Activated CD8-positive, alpha-beta memory T cell treated with anti-CD3 and anti-CD28 coated beads for 48 hours (primary cell): ENCODE results near the gene TMEM8B.

Experiments used
- DNase-seq, 3 experiments: peaks; one replicate each; pipeline ENCODE4 v3.0.0-alpha.2; 2020; ENCODE audit warnings: low read depth in 2 of 3, low spot score in 2 of 3

Gene TMEM8B

DNA sequence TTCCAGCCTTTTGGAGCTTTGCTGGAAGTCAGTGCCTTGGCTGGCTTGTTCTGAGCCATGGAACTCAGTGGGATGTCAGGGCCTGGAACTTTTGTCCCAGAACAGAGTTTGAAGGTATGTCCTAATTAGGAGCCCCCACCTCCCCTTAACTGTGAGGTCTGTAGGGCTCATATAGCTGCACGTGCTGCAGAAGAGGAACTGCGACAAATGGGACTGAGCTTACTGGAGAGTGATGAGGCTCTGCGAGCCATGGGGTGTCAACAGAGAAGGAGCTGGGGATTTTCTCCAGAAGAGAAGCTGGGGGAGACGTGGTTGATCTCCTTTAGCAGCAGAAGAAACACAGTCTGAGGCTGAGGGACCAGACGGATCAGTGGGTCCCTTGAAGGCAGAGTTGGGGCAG lies 10.9 kb downstream of the TMEM8B start:
- no peak for DNase-seq

DNA sequence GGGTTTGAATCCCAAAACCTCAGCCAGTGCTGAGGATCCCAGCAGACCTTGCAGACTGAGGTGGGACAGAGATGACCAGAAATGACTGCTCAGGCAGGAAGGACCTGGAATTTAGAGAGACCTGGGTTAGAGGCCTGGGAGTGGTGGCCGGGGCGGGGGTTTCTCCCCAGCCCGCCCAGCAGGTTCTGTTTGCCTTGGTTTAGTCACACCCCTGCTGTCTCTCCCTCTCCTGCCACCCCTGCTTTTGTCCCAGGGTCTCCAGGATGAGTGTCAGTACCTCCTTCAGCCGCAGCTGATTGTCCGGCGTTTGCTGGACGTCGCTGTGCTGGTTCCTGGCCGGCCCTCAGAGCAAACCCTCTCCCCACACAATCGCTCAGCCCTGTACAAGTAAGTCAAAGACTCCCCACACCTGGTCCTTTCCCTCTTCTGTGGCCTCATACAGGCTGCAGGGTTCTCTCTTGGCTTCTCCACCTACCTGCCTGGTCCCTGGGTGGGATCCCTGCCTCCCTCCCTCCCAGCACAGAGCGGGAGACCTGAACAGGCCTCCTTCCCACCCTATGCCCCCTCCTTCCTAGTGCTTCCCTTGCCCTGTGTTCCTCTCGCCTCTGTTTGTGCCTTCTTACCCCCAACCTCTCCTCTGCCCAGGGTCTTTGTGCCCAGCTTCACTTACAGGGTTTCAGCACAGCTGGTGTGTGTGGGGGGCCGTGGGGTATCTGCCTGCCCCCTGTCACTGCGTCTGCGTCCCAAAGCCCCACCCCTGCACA lies 12.0 kb downstream of the TMEM8B start:
- DNase-seq = no peak

DNA sequence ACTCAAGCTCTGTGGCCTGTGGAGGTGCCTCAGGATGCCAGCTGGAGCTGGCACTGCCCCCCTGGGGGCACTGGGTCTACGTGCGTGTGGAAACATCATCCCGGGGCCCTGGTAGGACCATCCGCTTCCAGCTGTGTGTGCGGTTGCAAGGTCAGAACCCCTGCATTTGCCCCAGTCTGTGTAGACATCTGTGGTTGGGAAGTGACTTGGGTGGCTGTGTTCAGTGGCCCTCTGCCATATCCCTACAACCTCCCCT lies 12.5 kb downstream of the TMEM8B start:
- no peak for DNase-seq

- DNase-seq = no peak
These were observed 13.2 kb downstream of the TMEM8B start for GRCh38 chr9:35842020-35842745.

DNA sequence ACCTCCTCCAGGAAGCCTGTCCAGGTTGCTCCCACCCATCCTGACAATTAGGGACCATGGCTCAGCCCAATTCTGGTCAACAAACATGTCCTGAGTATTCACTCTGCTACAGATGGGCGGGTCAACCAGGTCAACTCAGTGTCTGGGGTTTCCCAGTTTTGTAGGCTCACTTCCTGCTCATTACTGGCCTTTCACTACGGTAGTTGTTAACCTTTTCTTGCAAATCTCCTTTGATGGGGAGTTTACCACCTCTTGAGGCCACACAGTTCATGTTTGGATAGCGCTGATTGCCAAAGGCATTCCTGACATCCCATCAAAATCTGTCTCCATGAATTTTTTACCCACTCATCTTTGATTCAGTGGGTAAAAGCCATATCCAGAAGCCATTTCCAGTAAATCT lies 13.8 kb downstream of the TMEM8B start:
- no peak for DNase-seq

DNA sequence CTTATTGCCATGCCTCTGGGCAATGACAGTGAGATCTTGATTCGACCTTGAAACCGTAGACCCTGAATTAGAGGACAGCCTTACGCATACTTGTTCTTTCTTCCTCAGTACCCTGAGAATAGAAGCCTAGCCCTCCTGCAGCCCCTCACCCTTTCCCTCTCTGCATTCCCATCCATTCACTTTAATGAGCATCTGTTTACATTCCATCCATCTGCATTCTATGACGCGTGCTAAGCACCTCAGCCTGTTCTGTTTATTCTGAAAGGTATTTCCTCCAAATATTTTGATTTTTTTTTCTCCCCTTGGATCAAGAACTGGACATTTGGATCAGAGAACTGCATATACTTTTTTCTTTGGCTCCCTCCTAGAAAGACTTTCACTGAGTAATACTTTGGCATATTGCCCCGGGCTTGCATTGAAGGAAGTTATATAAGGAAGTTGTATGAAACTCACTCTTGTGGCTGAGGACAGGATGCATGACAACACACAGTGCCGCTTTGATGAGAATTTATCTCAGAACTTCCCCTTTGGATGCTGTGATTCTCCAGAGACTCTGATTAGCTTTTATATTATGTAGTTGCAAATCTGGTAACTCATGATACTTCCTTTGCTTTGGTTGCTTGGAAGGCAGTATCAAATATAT lies 15.7 kb downstream of the TMEM8B start:
- no peak for DNase-seq

GRCh38 chr9:35845824-35846771 lies 17.1 kb downstream of the TMEM8B start:
- DNase-seq = no peak

DNA sequence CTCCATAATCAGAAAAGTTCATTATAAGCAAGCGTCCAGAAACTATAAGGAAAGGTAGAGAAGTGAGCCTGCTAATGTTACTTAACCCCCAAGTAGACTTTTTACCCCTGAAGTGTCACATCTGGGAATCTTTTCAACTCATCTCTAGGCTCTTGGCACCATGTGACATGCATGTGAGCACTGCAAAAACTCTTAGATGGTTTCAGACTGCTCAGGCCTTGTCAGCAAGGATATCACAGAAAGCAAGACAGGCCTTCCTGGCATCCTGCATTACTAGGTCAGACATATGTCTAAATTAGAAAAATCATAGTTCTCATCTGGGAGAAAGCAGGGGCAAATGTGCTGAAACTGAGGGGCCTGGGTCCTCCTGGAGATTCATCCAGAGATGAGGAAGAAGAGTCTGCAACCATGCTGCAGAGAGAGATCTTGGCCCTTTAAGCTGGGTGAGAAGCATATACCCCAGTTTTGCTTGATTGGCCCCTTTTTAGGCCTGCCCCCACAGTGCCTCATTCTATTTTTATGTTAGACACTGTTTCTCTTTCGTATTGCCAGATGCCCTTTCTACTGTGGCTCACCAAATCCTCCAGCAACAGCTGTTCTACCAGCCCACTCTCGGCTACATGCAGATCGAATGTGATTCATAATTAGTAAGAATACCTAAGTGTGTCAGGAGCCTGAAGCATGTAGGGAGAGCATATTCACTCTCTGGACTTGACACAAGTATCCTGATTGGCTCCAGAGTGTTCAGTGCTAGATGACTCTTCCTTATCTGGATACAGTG lies 19.0 kb downstream of the TMEM8B start:
- peak in 1 of 3 experiments; percentile 19 for DNase-seq

- DNase-seq = no peak
These were observed 23.3 kb downstream of the TMEM8B start for GRCh38 chr9:35852267-35852815.

DNA sequence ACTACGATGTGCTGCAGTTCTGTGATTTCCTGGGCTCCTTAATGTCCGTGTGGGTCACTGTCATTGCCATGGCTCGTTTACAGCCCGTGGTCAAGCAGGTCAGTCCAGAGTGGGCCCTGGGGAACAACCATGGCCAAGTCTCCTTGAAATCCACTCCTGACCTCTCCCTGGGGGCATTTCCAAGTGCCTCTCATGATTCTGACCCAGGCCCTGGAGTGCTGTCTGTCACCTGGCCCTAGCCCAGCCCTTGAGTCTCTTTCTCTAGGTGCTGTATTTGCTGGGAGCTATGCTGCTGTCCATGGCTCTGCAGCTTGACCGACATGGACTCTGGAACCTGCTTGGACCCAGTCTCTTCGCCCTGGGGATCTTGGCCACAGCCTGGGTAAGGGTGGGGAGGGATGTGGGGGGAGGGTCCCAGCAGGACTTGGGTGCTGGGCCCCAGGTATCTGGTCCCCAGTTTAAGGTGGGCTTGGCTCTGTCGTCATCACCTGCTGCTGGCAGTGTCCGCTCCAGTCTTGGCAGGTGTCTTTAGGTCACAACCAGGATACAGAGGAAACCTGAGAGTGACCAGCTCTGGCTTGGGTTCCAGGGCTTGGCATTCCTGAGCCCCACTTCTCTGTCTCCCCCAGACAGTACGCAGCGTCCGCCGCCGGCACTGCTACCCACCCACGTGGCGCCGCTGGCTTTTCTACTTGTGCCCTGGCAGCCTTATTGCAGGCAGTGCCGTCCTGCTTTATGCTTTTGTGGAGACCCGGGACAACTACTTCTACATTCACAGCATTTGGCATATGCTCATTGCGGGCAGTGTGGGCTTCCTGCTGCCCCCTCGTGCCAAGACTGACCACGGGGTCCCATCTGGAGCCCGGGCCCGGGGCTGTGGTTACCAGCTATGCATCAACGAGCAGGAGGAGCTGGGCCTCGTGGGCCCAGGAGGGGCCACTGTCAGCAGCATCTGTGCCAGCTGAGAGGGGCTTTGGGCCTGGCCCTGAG lies 24.1 kb downstream of the TMEM8B start:
- no peak for DNase-seq

- DNase-seq = no peak
These were observed 25.2 kb downstream of the TMEM8B start for GRCh38 chr9:35854091-35854762.

DNA sequence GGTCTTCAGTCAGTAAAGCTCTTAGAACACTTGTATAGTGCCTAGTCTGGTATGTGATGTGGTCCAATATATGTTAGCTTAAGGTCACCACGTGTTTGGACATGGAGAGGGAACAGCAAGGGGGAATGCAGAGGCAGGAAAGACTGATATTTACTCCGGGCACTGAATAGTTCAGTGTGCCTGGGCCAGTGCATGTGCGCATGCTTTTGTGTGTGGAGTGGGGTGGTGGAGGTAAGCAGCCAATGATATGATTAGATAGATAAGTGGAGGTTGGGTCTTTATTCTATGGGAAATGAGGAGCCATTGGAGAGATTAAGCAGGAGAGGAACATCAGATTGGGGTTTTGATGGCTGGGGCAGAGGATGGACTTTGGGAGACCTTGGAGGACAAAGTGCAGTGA lies 27.2 kb downstream of the TMEM8B start:
- no peak for DNase-seq

GRCh38 chr9:35856882-35857281 lies 27.9 kb downstream of the TMEM8B start:
- DNase-seq = no peak

GRCh38 chr9:35858458-35858857 lies 29.4 kb downstream of the TMEM8B start:
- DNase-seq = no peak

DNA sequence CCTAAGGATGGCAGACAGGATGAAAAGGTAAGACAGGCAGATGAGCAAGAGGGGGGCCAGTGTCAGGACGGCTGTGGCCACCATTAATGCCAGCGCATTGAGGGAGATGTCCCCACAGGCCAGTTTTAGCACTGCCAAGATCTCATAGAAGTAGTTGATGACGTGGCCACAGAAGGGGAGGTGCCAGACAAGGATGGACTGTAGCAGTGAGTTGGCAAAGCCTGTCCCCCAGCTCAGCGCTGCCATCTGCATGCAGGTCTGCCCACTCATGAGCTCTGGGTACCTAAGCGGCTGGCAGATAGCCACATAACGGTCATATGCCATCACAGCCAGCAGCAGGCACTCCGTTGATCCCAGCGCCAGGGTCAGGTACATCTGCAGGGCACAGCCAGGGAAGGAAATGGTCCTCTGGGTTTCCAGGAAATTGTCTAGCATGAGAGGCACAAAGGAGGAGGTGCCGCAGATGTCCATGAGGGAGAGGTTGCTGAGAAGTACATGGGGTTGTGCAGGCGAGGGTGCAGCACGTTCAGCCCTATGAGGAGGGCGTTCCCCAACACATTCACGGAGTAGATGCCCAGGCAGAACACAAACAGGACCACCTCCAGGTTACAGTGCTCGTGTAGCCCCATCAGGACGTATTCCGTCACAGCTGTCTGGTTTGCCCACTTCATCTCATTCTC lies 30.4 kb downstream of the TMEM8B start:
- DNase-seq = no peak

GRCh38 chr9:35859990-35860339 lies 30.9 kb downstream of the TMEM8B start:
- DNase-seq = no peak

- no peak for DNase-seq
These were observed 32.3 kb downstream of the TMEM8B start for GRCh38 chr9:35861161-35861897.
